Panc1 (cell line): Measurements from ENCODE around the gene AKAP9. TPM values are rescaled to one million over a fixed set of nuclear protein-coding genes. Genes with fewer than 3 reads are reported as not detected.
A peak's percentile ranks its signal among the peaks of the same experiment; 100 is the strongest.

Experiments used
- ATAC-seq: fragments of 200-7000 bp; cut with Tn5 transposase; 2 replicates; pipeline ENCODE4 v1.9.1; 2020; ENCODE audit warnings: mild to moderate bottlenecking, moderate library complexity
- BruUV-seq: library from RNA; stranded (reverse); fragments of 400-500 nt; replicated peaks from 2 replicates; lab custom pipeline; 2021; lab: Mats Ljungman, UMichigan
- CTCF ChIA-PET: fragments of 300-600 bp; sonication (Branson Sonifier 250); formaldehyde crosslinking; loops from one replicate; lab custom pipeline; 2022; ENCODE audit warnings: antibody characterized with exemption; lab: Charles Lee
- POLR2A ChIA-PET: fragments of 300-600 bp; sonication (Branson Sonifier 250); formaldehyde crosslinking; loops from one replicate; lab custom pipeline; 2022; ENCODE audit warnings: antibody characterized with exemption; lab: Charles Lee
- DNase-seq: peaks from one replicate; pipeline ENCODE4 v3.0.0-alpha.2; 2010; ENCODE audit warnings: low read depth, low spot score
- H3K27ac ChIP-seq: 2 replicates; pipeline ENCODE4 v1.5.1; 2011; ENCODE audit warnings: mild to moderate bottlenecking, low read length, inconsistent platforms
- H3K27me3 ChIP-seq: fragments of 200-500 bp; sonication (Bioruptor generic); 2 replicates; pipeline ENCODE4 v1.6.0; 2014; ENCODE audit warnings: low read length, inconsistent platforms; ENCODE audit not compliant: control insufficient read depth, insufficient read depth
- H3K36me3 ChIP-seq: fragments of 200-500 bp; sonication (Bioruptor generic); 2 replicates; pipeline ENCODE4 v1.5.1; 2014; ENCODE audit warnings: inconsistent platforms, mild to moderate bottlenecking, low read length, moderate library complexity; ENCODE audit not compliant: control insufficient read depth, insufficient read depth
- H3K4me1 ChIP-seq: 2 replicates; pipeline ENCODE4 v1.5.1; 2011; ENCODE audit warnings: inconsistent platforms, mild to moderate bottlenecking, low read length, moderate library complexity; ENCODE audit not compliant: control insufficient read depth, insufficient read depth
- H3K4me3 ChIP-seq, 2 experiments: 2 replicates each; pipeline ENCODE4 v1.5.1; 2011 to 2012; ENCODE audit warnings: low read depth in 2 of 2, low read length in 2 of 2, mild to moderate bottlenecking in 2 of 2, inconsistent platforms in 1 of 2, moderate library complexity in 1 of 2
- H3K9me3 ChIP-seq: fragments of 200-500 bp; sonication (Bioruptor generic); 2 replicates; pipeline ENCODE4 v1.5.1; 2014; ENCODE audit warnings: low read depth, mild to moderate bottlenecking, inconsistent platforms, low read length, moderate library complexity; ENCODE audit not compliant: control insufficient read depth, insufficient read depth
- CTCF ChIP-seq: fragments of 450-650 bp; IDR thresholded peaks from 2 replicates; pipeline ENCODE4 v1.5.1; 2017; ENCODE audit warnings: mild to moderate bottlenecking
- POLR2AphosphoS5 ChIP-seq: IDR thresholded peaks from 2 replicates; pipeline ENCODE4 v1.6.1; 2012; ENCODE audit warnings: mild to moderate bottlenecking, low read depth, low read length, moderate library complexity
- SIN3A ChIP-seq: IDR thresholded peaks from 2 replicates; pipeline ENCODE4 v1.6.1; 2012; ENCODE audit warnings: low read depth, mild to moderate bottlenecking, low read length, moderate library complexity, borderline replicate concordance; ENCODE audit not compliant: insufficient read depth
- TCF7L2 ChIP-seq: IDR thresholded peaks from 2 replicates; pipeline ENCODE4 v1.6.1; 2011; ENCODE audit warnings: mild to moderate bottlenecking, low read depth, low read length, inconsistent platforms
- in situ Hi-C: cut with HindIII; loops from 2 replicates; pipeline ENCODE4 v1.10.0; 2016; ENCODE audit warnings: low sequenced_read_pairs, low pct_unique_long_range_greater_than_20kb
- intact Hi-C: fragments of 100-400 bp; cut with micrococcal nuclease; formaldehyde crosslinking; loops from one replicate; pipeline ENCODE4 v1.10.0; 2022; ENCODE audit not compliant: unreplicated experiment
- total RNA-seq: library from RNA; stranded (reverse); gene quantifications from one replicate; pipeline ENCODE4 v1.2.1, GENCODE V29; 2021; ENCODE audit not compliant: unreplicated experiment
- TF ChIP-seq, protein P1 (sequence below), 2 experiments: IDR thresholded peaks; 2 replicates each; pipeline ENCODE4 v1.6.1; 2011 to 2012; ENCODE audit warnings: low read depth in 2 of 2, control low read depth in 1 of 2, low read length in 1 of 2, mild to moderate bottlenecking in 1 of 2, moderate library complexity in 1 of 2; ENCODE audit not compliant: insufficient read depth in 1 of 2

The AKAP9 gene
- total RNA-seq, 1 experiment from 2014 or later: 31.6 TPM

GRCh38 chr7:92131093-92131492 lies 190.4 kb downstream of the AKAP9 start:
- ATAC-seq (no peak), DNase-seq (no peak)
- ChIA-PET CTCF (no interaction called here), POLR2A (interaction anchor here (0.5 kb wide), 1 partner anchor 115 kb away, joined by 3 read pairs; the partner anchor contains the start of genes ANKIB1 and KRIT1)
- in situ Hi-C loops (no loop called here), intact Hi-C loops (loop anchor here (10.0 kb wide), 1 partner anchor 314 kb away; the partner anchor contains the start of gene GATAD1)
- Histone ChIP-seq H3K4me1 (peaks cover 18% of the 10 kb centered on the region), H3K36me3 (peaks cover 31% of the 10 kb centered on the region), H3K9me3 (no peaks in the 10 kb centered on the region), H3K27ac (no peak overlapping the region), H3K4me3 (no peak overlapping the region), H3K27me3 (no peaks in the 10 kb centered on the region)
- TF ChIP-seq TCF7L2 (no peak), POLR2AphosphoS5 (no peak), SIN3A (no peak), CTCF (no peak)
- TF ChIP-seq, protein P1, sequence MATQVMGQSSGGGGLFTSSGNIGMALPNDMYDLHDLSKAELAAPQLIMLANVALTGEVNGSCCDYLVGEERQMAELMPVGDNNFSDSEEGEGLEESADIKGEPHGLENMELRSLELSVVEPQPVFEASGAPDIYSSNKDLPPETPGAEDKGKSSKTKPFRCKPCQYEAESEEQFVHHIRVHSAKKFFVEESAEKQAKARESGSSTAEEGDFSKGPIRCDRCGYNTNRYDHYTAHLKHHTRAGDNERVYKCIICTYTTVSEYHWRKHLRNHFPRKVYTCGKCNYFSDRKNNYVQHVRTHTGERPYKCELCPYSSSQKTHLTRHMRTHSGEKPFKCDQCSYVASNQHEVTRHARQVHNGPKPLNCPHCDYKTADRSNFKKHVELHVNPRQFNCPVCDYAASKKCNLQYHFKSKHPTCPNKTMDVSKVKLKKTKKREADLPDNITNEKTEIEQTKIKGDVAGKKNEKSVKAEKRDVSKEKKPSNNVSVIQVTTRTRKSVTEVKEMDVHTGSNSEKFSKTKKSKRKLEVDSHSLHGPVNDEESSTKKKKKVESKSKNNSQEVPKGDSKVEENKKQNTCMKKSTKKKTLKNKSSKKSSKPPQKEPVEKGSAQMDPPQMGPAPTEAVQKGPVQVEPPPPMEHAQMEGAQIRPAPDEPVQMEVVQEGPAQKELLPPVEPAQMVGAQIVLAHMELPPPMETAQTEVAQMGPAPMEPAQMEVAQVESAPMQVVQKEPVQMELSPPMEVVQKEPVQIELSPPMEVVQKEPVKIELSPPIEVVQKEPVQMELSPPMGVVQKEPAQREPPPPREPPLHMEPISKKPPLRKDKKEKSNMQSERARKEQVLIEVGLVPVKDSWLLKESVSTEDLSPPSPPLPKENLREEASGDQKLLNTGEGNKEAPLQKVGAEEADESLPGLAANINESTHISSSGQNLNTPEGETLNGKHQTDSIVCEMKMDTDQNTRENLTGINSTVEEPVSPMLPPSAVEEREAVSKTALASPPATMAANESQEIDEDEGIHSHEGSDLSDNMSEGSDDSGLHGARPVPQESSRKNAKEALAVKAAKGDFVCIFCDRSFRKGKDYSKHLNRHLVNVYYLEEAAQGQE (IDR thresholded peaks at IDR 0.05; ENCODE audit: insufficient read depth in 1 of 2, low read depth in 2 of 2, low read length in 1 of 2): no peak
- no TSS peak for BruUV-seq

DNA sequence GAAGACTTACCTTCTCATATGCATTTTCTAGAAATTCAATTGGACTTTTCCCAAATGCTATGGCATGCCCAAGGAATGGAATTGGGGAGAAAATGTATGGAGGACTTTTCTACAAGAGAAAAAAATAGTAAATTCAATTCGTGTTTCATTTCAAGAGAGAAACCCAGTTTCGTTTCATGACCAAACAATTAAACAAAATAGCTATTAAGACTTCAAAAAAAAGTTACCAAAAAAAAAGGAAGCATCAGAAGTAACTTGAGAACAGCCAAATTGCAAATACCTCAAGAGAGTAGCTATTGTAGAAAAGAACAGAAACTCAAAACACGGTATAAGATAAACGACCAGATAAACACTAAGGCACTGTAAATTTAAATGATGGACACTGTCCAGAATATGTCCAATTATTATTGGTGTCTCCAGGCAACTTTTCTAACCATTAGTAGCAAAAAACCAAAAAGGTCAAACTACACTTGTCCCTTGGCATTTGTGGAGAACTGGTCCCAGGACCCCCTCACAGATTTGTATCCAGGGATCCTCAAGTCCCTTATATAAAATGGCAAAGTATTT lies 191.2 kb downstream of the AKAP9 start:
- H3K4me3 ChIP-seq: peak overlapping the region; percentile 91 to 93; a peak in 1 of 4 replicates
- BruUV-seq: no TSS peak
- H3K27ac ChIP-seq: no peak overlapping the region
- no peaks in the 10 kb centered on the region for H3K9me3 ChIP-seq
- ChIA-PET CTCF (interaction anchor here (0.7 kb wide), 1 partner anchor 25 kb away, joined by 8 read pairs; no protein-coding TSS in a partner anchor), POLR2A (interaction anchor here (0.7 kb wide), 1 partner anchor 42 kb away, joined by 13 read pairs; no protein-coding TSS in a partner anchor)
- TF ChIP-seq POLR2AphosphoS5: no peak
- TF ChIP-seq, protein P1 (IDR thresholded peaks at IDR 0.05; ENCODE audit: insufficient read depth in 1 of 2, low read depth in 2 of 2, low read length in 1 of 2): no peak
- no peak for TF ChIP-seq SIN3A
- TF ChIP-seq TCF7L2: no peak
- no peak for TF ChIP-seq CTCF
- DNase-seq (no peak), ATAC-seq (no peak)
- no peaks in the 10 kb centered on the region for H3K27me3 ChIP-seq
- H3K4me1 ChIP-seq: peaks cover 18% of the 10 kb centered on the region
- intact Hi-C loops (loop anchor here (10.0 kb wide), 1 partner anchor 313 kb away; the partner anchor contains the start of gene GATAD1), in situ Hi-C loops (no loop called here)
- H3K36me3 ChIP-seq: peaks cover 26% of the 10 kb centered on the region
